Activated CD8-positive, alpha-beta memory T cell treated with anti-CD3 and anti-CD28 coated beads, Interleukin-2, amount 50 U/mL, for 24 hours (primary cell): ENCODE measurements around the gene SH3BP2.

Experiments
- DNase-seq: peaks from one replicate; pipeline ENCODE4 v3.0.0-alpha.2; 2020; ENCODE audit errors: extremely low read depth

The SH3BP2 gene

DNA sequence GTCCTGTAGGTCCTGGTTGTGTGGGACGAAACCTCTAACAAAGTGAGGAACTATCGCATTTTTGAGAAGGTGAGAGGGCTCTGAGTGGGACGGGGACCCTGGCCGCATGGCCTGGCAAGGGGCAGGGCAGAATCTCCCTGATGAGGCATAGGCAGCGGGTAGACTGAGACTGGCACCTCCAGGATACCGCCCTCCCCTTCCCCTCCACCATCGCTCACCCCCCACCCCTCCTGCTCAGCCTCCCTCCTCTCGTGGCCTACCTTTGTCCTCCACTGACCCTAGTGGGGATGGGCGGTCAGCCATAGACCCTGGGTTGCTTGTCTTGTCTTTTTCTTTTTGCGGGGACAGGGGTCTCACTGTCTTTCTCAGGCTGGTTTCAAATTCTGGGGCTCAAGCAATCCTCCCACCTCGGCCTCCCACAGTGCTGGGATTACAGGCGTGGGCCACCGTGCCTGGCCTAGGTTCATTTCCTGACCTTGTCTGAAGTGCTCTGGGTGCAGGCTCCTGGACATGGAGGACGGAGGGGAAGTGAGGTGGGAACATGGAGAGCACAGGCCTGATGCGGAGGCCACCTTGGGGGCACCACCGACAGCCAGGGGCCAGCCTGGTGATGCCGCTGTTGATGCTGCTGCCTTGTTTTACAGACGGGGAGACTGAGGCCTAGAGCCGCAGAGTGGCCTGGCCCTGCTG is 40.2 kb downstream of the SH3BP2 start:
- DNase-seq: no peak

DNA sequence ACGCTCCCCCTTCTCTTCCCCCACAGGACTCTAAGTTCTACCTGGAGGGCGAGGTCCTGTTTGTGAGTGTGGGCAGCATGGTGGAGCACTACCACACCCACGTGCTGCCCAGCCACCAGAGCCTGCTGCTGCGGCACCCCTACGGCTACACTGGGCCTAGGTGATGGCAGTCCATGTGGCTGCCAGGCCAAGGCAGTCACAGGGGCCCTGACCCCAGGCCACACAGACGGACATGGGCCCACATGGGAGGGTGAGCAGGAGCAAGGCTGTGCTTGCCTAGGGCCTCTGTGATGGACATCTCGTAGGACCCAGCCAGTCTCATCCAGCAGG is 40.8 kb downstream of the SH3BP2 start:
- DNase-seq: no peak

DNA sequence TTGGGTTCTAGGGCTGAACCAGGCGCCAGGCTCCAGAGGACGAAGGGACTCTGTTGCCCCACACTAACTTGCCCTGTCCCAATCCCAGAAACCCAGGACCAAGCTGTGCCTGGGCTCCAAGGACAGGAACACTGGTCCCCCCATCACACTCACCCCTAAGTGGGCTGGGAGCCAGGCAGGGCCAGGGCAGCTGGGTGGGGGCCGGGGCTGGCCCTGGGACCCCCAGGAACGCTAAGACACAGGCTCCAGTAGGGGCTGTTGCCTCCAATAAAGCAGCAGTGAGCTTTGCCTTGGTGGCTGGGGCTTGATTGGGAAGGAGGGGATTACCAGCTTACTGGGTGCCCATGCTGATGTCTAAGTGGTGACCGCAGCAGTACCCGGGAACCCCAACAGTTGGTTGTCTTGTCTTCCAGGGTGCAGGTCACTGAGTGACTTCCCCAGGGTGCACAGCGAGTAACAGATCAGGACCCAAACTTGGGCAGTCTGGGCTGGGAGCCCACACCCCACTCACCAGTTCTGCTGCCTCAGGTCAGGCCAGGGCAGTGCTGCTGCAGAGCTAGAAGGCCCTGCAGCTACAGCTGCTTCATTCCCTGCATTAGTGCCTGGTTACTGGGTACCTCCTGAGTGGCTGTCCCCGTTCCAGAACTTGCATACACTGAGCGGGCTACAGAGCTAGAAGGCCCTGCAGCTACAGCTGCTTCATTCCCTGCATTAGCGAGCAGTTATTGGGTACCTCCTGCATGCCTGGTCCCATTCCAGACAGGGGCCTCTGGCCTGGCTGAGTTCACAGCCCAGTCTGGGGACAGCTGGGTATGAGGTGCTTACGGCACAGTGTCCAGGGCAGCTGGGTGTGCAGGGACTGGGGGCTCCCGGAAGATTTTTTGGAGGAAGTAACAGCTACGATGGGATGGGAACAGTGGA is 41.4 kb downstream of the SH3BP2 start:
- DNase-seq: no peak

DNA sequence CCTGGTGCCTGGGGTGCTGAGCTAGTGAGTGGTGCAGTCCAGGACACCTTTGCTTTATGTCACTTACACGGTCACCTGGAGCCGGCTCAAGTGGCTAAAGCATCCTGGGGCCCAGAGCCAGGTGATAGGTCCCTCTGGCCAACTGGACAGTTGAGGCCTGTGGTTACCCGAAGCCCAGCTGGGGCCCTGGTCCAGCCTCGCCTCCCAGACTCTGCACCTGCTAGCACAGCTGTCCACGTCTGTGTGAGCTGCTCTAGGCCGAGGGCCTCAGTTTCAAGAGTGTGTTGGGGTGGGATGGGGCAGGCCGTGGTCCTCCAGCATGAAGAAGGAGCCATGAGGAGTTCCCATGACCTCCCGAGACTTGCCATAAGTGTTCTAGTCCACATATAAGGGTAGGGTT is 43.1 kb downstream of the SH3BP2 start:
- DNase-seq: no peak

DNA sequence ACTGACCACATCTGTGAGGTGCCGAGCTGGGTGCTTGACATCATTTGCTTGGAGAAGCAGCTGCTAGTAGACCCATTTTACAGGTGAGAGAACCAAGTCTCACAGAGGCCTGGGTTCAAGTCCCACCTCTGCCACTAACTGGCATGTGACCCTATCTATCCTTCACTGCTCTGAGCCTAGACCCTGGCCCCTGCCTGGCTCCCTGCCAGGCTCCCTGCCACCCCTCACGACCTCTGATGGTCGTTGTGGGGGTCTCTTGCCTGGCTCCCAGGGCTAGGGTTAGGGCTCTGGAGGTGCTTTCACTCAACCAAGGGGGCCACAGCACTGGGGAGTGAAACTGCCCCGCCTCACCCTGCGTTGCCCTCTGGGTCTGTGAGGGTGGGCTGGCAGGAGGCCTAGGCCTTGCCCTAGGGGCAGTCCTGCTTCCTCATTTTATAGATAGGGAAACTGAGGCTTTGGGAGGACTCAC is 43.5 kb downstream of the SH3BP2 start:
- no peak for DNase-seq

DNA sequence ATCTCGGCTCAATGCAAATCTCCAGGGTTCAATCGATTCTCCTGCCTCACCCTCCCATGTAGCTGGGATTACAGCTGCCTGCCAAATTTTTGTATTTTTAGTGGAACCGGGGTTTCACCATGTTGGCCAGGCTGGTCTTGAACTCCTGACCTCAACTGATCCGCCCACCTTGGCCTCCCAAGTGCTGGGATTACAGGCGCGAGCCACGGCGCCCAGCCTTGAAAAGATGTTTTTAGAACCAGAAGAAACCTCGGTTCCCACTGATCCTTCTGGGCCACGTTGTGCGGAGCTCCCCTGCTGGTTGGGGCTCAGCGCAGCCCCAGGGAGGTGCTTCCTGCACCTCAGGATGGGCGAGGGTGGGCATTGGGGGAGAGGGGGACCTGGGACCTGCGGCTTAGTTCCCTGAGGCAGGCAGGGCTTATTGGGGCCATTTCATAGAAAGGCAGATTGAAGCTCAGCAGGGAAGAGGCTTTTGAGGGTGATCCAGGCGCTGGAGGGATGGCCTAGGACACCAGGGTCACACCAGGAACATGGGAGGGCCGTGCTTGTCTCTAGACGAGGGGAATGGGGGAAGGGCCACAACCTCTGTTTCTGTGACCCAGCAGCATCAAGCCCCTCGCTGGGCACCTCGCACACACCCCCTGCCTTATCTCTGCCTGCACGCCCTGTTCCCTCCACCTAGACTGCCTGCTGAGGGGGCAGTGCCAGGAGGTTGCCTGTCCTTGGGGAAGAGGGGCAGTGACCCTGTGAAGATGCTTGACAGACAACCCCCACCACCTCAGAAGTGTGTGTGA is 44.4 kb downstream of the SH3BP2 start:
- DNase-seq: no peak

DNA sequence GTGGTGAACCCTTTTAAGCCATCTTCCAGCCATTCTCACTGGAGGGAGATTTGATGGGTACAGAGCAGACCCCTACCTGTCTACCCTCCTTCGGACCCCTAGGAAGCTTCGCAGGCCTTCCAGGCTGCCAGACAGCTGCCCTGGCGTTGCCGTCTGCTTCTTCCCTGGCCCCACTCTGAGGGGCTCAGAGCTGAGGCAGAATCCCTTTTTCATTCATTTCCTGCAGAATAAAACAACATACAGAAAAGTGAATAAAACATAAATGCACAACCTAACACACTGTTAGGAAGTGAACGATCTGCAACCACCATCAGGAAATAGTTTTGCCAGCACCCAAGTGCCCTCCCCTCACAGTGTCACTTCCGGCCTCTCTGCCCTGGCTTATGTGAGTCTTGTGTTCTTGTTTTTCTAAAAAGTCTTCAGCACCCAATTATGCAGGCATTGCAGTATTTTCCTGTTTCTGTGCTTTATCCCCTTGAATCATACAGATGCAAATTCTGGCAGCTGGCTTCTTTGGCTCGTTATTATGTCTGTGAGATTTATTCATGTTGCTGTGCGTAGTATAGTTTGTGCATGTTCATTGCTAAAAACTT is 45.1 kb downstream of the SH3BP2 start:
- DNase-seq: peak; percentile 36

DNA sequence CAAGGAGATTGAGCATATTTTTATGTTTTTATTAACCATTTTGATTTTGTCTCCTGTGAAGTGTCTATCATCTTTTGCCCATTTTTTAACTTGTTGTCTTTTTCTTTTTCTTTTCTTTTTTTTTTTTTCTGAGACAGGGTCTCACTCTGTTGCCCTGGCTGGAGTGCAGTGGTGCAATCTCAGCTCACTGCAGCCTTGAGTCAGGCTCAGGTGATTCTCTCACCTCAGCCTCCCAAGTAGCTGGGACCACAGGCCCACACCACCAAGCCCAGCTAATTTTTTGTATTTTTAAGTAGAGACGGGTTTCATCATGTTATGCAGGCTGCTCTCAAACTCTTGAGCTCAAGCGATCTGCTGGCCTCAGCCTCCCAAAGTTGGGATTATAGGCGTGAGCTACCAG is 46.2 kb downstream of the SH3BP2 start:
- DNase-seq: no peak

DNA sequence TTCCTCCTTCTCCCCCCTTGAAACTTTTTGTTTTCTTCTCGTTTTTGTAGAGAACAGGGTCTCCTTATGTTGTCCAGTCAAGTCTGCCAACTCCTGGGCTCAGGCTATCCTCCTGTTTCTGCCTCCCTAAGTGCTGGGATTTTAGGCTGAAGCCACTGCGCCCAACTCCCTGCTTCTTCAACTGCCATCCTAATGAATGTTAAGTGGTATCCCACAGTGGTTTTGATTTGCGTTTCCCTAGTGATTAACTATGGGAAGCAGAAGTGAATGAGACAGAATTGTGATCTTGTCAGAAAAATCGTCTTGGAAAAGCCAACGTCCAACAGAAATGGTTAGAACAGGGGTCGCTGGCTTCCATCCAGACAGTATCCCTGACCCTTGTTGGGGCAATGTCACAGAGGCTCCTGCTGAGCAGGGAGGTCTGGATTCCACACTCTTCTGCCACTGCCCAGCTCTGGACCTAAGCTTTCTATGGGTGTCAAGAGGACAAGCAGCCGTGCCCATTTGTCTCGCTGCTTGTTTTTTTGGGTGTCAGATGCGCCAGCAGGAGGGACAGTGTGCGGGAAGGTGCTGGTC is 49.9 kb downstream of the SH3BP2 start:
- DNase-seq: no peak

DNA sequence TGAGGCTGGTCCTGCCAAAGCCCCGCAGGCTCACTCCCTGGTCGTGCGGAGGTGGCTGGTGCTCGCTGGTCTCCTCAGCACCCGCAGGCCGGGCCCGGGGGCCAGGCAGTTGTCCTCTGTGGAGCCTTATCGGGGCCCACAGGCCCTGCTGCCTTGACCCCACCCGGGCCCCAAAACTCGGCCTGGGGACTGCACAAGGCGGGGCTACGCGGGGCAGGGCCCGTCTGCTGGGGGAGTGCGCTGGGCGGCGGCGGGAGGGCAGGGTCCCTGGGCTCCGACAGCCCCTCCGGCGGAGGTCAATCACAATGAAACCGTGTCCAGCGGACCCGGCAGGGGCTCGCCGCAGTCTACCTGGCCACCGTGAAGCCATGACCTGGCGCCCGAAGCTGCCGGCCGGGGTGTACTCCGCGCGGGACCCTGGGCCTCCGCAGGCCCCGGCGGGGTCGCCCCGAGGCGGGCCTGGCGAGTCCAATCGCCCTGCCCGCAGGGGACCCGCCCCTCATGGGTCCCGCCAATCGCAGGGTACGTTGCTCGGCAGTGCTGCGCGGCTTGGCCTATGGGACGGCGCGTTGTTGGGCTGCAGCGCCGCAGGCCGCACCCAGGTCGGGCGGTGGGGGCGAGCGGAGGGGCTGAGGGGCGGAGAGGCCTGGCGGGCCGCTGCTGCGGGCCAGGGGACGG is 50.5 kb downstream of the SH3BP2 start, which contains the start of gene ADD1:
TSS of gene ADD1 (plus strand) at position 582 of the 678 bp plus-strand sequence. CDS start 32,072 bp downstream, outside the sequence.
- peak; percentile 79 for DNase-seq

DNA sequence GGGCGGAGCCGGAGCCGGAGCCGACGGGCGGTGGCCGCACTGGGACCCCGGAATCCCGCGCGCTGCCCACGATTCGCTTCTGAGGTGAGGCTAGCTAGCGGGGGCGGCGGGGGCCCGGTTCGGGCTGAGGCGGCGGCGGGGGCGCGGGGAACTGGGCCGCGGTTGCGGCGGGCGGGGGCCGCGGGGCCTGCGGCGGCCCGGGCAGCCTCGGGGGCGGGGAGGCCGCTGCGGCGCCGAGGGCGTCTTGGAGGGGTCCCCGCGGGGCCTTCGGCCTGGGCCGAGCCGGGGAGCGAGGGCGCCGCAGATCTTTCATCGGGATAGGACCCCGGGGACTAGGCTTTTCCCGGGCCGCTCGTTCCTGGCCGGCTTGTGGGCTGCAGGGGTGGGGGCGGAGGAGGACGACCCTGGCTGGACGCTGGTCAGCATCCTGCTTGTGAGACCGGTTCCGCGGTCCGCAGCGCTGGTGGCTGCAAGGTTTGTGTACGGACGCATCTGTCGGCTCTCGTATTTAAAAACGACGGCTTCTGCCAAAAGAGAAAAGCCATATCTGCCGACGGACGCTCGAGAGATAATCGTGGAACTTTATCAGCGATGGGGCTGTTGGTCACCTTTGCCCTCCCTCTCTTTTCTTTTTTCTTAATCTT is 51.2 kb downstream of the SH3BP2 start:
- DNase-seq: no peak

DNA sequence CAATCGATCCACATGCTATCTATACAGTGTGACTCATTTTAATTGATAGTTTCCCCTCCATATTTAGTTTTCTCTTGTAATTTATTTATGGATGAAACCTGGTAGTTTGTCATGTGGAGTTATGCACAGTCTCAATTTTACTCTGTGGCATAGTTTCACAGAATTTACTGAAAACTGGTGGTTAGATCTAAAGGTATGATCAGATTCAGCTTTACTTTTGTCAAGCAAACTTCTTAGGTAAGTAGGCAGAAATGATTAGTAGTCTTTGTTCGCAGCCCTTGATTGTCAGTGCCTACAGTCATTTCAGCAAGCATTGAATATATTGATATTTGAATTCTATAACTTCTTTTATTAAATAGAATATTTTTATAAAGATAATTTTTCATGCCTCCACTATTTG is 53.3 kb downstream of the SH3BP2 start:
- DNase-seq: no peak

DNA sequence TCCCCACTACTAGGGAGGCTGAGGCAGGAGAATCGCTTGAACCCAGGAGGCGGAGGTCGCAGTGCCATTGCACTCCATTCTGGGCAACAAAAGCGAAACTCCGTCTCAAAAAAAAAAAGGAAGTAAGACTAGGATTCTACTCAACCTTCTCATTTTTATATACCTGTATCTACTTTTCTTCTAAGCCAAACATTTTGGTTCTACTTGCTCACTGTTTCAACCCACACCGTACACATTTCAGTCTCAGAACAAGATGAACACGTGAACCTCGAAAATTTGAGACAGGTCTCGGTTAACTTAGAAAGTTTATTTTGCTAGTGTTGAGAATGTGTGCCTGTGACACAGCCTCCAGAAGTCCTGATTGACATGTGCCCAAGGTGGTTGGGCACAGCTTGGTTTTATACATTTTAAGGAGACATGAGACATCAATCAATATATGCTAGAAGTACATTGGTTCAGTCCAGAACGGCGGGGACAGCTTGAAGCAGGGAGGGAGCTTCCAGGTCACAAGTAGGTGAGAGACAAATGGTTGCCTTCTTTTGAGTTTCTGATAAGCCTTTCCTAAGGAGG is 54.5 kb downstream of the SH3BP2 start:
- no peak for DNase-seq

DNA sequence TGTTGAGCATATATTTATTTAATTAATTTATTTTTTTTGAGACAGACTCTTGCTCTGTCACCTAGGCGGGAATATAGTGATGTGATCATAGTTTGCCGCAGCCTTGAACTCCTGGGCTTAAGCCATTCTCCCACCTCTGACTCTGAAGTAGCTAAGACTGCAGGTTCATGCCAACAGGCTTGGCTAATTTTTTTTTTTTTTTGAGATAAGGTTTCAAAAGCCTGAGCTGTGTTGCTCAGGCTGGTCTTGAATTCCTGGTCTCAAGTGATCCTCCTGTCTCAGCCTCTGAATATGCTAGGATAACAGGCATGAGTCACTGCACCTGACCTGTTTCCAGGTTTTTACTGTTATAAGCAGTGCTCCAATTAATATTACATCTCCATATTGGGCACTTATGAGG is 55.6 kb downstream of the SH3BP2 start:
- DNase-seq: no peak

DNA sequence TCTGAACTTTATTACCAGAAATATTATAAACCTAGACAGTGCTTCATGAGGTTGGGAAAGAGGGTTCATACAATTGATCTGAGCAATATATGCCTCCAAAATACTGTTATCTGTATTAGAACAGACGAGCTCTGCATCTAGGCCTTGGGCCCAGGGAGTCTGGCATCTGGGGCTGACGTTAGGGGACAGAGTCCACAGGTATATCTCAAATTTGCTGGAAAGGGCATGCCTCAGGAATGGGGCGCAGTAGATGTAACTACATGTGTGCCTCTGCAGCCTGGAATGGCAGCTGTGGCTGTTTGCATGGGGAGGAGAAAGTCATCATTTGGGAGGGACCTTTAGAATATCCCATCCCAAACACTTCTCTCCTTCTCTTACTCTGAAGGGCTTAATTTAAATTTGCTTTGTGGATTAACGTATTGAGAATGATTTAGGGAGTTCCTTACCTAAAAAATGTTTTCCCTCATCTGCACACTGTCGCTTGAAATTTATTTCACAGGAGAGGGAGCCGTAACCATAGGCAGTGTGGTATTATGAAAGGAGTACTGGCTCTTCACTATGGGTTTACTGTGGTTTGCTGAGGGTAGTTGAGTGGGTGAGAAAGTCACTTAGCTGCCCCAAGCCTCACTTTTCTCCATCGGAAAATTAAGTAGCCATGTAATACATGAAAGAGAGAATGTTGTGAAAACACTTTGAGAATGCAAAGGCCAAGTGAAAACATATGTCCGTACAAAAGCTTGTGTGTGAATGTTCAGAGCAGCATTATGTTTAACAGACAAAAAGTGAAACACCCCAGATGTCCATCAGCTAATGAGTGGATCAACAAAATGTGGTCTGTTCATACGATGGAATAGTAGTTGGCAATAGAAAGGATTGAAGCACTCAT is 56.6 kb downstream of the SH3BP2 start:
- no peak for DNase-seq

DNA sequence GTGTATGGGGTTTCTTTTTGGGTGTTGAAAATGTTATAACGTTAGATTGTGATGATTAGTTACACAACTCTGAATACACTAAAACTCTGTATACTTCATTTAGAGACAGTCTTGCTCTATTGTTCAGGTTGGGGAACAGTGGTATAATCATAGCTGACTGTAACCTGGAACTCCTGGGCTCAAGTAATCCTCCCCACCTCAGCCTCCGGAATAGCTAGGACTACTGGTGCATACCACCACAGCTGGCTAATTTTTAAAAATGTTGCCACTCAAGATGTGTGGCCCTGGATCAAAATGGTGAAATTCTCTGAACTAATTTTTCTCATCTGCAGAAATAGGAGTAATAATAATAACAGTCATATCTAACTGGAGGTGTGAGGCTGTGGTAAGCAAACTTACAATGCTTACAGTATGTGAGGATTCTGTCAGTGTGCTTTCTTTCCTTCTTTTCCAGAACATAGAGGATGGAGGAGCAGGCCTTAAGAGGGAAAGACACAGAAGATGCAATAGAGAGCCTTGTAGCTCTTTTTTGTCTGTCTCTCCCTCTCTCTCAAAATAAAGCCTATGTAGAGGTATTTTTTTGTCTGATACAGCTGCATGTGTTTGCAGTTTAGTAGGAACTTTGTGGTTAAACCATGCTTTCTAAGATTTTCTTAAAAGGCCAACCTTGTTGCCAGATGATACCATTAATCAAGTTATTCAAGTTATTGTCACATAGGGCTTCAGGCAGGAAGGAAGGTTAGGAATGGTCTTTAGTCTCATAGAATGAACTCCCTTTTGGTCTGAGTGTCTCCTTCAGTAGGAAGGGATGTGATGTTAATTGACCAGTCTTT is 58.3 kb downstream of the SH3BP2 start:
- DNase-seq: no peak

DNA sequence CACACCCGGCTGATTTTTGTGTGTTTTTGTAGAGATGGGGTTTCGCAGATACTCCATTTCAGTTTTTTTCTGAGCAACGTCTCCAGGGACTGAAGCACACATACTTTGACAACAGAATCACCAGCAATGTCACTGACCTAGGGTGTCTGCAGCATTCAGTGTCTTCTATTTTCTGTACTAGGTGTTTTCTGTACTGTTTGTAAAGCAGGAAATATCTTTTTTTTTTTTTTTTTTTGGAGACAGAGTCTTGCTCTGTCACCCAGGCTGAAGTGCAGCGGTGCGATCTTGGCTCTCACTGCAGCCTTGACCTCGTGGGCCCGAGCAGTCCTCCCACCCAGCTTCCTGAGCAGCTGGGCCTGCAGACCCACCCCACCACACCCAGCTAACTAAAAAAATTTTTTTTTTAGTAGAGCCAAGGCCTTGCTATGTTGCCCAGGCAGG is 59.6 kb downstream of the SH3BP2 start:
- DNase-seq: no peak

DNA sequence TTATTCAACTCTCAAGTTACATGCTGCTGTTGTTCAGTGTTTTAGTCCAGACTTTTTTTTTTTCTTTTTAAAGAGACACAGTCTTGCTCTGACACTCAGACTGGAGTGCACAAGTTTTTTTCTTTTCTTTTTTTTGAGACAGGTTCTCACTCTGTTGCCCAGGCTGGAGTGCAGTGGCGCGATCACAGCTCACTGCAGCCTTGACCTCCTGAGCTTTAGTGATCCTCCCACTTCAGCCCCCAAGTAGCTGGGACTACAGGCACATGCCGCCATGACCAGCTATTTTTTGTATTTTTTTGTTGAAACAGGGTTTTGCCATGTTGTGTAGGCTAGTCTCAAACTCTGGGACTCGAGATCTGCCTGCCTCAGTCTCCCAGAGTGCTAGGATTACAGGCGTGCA is 62.7 kb downstream of the SH3BP2 start:
- DNase-seq: no peak
